Measurements from ENCODE around the gene NOP14.

DNA sequence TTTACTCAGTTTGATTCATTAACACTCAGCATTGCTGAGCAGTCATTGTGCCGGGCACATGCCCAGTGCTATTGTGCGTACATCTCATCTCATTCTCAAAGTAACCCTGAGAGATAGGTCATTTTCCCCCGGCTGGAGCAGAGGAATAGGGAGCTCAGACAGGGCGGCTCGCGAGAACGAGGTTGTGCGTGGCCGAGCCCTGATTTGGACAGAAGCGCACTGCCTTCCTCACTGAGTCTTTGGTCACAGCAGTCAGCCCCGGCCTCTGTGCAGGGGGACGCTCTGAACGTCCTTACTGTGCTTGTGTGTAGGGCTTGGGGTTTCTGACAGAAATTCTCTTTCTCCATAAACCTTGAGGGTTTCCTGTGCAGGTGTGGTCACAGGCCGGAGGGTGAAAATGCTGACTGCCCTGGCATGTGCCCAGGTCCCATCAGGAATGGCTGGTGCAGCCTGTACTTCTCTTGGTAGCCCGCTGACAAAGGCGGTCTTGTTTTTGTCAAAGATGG is 39.5 kb downstream of the NOP14 start:
- TF ChIP-seq, protein P1, sequence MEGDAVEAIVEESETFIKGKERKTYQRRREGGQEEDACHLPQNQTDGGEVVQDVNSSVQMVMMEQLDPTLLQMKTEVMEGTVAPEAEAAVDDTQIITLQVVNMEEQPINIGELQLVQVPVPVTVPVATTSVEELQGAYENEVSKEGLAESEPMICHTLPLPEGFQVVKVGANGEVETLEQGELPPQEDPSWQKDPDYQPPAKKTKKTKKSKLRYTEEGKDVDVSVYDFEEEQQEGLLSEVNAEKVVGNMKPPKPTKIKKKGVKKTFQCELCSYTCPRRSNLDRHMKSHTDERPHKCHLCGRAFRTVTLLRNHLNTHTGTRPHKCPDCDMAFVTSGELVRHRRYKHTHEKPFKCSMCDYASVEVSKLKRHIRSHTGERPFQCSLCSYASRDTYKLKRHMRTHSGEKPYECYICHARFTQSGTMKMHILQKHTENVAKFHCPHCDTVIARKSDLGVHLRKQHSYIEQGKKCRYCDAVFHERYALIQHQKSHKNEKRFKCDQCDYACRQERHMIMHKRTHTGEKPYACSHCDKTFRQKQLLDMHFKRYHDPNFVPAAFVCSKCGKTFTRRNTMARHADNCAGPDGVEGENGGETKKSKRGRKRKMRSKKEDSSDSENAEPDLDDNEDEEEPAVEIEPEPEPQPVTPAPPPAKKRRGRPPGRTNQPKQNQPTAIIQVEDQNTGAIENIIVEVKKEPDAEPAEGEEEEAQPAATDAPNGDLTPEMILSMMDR (conservative IDR thresholded peaks at IDR 0.05) = no peak
- no peak for TF ChIP-seq EZH2 (IDR thresholded peaks at IDR 0.05; ENCODE audit: low read depth)
